Umbilical cord (tissue), 2 donors: Measurements from ENCODE around the gene LRRC43. TPM values are rescaled to one million over a fixed set of nuclear protein-coding genes. Genes with fewer than 3 reads are reported as not detected.
A peak's percentile ranks its signal among the peaks of the same experiment; 100 is the strongest.
"Not testable (repeated sequence)": the region's sequence is repeated elsewhere in the genome, so short reads cannot be mapped to it uniquely, and the experiment has no call there.

ENCODE experiments used
- DNase-seq: peaks from one replicate; pipeline ENCODE4 v3.0.0-alpha.2; 2015; ENCODE audit warnings: low spot score
- total RNA-seq: library from RNA; depleted of rRNA; stranded (reverse); fragments of >200 nt; gene quantifications from one replicate; pipeline ENCODE4 v1.2.3, GENCODE V29; 2014; ENCODE audit warnings: low replicate concordance; ENCODE audit not compliant: insufficient read depth

LRRC43 gene
- total RNA-seq, 1 donor from 2014 or later, result 1.7 TPM

- DNase-seq, result no peak
Observed at GRCh38 chr12:122194804-122195203, 11.9 kb downstream of the LRRC43 start.

- no peak for DNase-seq
Observed at GRCh38 chr12:122195405-122195804, 12.5 kb downstream of the LRRC43 start.

- DNase-seq, result no peak
Observed at GRCh38 chr12:122197612-122197966, 14.7 kb downstream of the LRRC43 start.

DNA sequence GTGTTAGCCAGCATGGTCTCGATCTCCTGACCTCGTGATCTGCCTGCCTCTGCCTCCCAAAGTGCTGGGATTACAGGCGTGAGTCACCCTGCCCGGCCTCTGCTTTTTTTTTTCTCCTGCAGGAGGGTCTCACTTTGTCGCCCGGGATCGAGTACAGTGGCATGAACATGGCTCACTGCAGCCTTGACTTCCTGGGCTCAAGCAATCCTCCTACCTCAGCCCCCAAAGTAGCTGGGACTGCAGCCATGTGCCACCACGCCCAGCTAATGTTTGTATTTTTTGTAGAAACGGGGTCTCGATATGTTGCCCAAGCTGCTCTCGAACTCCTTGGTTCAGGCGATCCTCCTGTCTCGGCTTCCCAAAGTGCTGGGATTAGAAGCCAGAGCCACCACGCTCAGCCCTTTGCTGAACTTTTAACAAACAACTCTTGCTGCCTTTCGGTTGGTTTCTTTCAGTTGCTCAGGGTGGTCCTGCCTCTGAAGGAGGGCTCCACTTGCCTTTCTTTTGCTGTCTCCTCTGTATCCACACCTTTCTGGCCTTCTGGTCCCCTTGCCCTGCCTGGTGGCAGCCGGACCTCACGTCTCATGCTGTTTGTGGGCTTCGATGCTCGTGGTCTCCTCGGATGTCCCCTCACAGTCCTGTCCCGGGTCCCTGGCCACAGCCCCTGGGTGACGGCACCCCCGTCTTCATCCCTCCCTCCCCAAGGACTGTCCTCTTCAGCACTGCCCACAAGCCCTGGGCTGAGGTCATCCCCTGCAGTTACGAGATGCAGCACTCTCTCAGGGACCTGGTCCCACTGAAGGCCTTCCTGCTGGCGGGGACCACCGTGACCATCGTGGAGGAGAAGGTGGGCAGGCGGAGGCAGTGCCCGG lies 16.8 kb downstream of the LRRC43 start:
- DNase-seq, result no peak

GRCh38 chr12:122200541-122201175 lies 17.7 kb downstream of the LRRC43 start:
- DNase-seq, result no peak

GRCh38 chr12:122201381-122201780 lies 18.5 kb downstream of the LRRC43 start:
- no peak for DNase-seq

GRCh38 chr12:122202017-122202416 lies 19.1 kb downstream of the LRRC43 start:
- DNase-seq, result no peak

- not testable (repeated sequence) for DNase-seq
Observed at GRCh38 chr12:122202811-122203210, 19.9 kb downstream of the LRRC43 start.

- peak; percentile 62 for DNase-seq
Observed at GRCh38 chr12:122203301-122204166, 20.6 kb downstream of the LRRC43 start, which contains the start of gene B3GNT4. Gene B3GNT4, plus strand, starts transcription at chr12:122203709. Its CDS starts 910 bp downstream, at chr12:122204619.

- DNase-seq, result no peak
Observed at GRCh38 chr12:122204167-122205052, 21.5 kb downstream of the LRRC43 start.

DNA sequence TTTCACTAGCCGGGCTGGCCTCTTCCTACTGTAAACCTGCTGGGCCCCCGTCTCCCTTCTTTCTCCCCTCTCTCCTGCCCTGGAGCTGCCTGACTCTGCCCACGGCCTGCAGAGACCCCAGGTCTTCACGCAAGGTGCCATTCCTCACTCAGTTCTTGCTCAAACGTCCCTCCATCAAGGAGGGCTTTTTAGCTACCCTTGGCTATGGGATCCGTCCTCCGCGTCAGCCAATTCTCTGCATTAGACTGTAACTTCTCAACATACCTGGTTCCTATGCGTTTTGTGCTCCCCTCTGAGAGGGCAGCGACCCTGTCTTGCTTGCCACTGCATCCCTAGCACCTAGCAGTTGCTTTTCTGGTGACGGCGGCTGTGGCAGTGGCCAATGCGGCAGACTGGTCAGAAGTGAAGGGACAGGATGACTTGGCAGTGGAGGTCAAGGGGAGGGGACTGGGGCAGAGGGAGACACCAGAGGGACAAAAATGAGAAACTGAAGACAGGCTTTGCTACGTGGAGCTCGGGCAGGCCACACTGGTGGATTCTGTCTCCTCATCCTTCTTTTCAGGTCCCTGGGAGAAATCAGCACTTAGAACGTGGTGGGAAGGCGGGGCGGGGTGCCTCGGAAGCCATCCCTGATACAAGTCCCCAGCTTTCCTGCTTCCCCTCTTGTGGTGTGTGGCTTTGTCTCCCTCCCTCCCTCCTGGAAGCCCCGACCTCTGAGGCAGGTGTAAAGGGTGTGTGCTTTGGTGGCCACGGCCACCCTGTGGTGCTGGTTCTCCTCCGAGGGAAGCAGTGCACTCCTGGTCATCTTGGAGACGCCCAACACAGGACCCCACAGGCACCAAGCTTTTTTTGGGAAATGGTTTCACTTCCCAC lies 22.4 kb downstream of the LRRC43 start:
- DNase-seq, result no peak

DNA sequence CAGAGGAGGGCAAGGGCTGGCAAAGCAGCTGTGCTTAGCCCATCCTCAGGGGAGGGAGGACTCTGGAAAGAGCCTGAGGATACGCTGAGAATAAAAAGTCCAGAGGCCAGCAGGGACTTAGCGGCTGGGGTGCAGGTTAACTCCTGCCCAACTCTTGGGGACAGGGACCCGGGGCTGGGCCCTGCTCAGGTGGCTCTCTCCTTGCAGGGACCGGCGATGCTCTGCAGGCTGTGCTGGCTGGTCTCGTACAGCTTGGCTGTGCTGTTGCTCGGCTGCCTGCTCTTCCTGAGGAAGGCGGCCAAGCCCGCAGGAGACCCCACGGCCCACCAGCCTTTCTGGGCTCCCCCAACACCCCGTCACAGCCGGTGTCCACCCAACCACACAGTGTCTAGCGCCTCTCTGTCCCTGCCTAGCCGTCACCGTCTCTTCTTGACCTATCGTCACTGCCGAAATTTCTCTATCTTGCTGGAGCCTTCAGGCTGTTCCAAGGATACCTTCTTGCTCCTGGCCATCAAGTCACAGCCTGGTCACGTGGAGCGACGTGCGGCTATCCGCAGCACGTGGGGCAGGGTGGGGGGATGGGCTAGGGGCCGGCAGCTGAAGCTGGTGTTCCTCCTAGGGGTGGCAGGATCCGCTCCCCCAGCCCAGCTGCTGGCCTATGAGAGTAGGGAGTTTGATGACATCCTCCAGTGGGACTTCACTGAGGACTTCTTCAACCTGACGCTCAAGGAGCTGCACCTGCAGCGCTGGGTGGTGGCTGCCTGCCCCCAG lies 23.4 kb downstream of the LRRC43 start:
- DNase-seq, result no peak

DNA sequence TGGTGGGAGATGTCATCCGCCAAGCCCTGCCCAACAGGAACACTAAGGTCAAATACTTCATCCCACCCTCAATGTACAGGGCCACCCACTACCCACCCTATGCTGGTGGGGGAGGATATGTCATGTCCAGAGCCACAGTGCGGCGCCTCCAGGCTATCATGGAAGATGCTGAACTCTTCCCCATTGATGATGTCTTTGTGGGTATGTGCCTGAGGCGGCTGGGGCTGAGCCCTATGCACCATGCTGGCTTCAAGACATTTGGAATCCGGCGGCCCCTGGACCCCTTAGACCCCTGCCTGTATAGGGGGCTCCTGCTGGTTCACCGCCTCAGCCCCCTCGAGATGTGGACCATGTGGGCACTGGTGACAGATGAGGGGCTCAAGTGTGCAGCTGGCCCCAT lies 24.1 kb downstream of the LRRC43 start:
- no peak for DNase-seq

DNA sequence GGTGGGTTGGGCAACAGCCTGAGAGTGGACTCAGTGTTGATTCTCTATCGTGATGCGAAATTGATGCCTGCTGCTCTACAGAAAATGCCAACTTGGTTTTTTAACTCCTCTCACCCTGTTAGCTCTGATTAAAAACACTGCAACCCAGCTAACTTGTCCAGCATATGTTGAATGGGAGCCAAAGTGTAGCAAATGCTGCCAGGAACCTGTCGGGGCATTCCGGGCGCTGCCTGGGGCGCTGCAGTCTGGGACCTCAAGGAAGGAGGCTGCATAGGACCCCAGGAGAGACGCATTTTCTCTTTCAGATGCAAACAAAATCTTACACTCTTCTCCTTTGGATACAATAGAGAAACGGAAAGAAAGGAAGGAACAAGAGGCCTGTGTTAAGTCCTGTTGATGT lies 24.5 kb downstream of the LRRC43 start:
- no peak for DNase-seq

DNA sequence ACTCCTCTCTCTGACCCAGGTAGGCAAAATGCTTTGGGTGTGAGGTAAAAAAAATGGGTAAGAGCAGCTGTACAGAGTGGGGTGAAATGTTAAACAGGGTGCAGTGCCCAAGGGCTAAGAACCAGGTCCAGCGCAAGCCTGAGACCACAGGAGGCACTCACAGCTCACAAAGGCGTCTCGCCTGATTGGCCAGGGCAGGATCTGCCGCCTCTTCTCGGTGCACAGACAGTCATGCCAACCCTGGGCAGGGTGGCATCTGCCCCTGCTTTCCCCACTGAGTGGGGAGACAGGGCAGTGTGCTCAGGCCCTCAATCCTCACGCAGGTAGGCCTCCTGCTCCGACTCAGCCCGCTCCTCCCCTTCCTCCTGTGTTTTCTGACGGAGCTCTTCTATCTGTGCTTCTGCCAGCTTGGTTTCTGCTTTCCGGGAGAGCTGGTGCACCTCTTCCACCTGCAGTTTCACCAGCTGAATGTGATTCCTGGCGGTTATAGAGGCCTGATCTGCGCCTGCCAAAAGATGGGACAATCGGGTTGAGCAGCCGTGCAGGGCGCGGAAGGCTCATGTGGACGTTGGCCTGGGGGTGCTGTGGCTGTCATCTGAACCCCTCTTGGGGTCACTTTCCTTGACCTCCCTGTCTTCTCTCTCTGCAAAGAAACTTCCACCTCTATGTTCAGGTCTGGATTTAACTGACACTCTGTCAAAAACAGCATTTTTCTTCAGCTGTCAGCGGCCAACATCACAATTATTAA lies 25.3 kb downstream of the LRRC43 start:
- DNase-seq, result no peak

DNA sequence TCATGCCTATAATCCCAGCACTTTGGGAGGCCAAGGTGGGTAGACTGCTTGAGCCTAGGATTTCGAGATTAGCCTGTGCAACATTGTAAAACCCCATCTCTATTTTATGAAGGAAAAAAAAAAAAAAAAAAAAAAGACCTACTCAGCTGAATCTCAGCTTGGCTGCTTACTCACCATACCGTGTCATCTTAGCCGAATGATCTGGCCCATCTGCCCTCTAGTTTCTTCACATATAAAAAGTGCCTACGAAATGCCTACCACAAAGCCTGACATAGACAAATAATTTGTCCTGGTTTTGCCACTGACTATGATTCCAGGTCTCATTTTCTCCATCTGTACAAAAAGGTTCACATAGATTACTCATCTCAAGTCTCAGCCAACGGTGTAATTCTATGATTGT lies 32.8 kb downstream of the LRRC43 start:
- no peak for DNase-seq

DNA sequence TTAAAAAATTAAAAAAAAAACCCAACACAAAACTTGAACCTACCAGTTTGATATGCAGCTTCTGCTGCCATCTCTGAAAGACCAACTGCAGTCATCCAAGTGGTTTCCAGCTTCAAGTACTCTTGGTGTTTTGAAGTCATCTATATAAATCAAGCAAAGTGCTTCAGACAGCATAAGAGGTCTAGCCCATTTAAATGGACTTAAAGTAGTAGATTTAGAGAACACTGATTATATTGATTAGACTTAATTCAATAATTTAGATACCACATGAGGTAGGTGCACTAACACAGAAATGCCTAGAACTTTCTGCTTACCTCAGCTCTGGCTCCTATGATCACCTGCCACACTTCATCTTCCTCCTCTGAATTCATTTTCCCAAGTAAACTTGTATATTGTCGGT lies 33.5 kb downstream of the LRRC43 start:
- DNase-seq, result no peak

GRCh38 chr12:122225683-122226365 lies 42.9 kb downstream of the LRRC43 start, which contains the start of gene DIABLO:
Gene DIABLO, minus strand, starts transcription at chr12:122226052. Its CDS starts 38 bp downstream, at chr12:122226014.
- DNase-seq, result peak; percentile 100
